HG02798 (cell line): ENCODE results near the gene MACROD2.
"Not testable (repeated sequence)": the region's sequence is repeated elsewhere in the genome, so short reads cannot be mapped to it uniquely, and the experiment has no call there.

Experiments used
- ATAC-seq: cut with Tn5 transposase; IDR thresholded peaks from one replicate; pipeline ENCODE4 v1.9.1; 2021; ENCODE audit warnings: mild to moderate bottlenecking; ENCODE audit not compliant: unreplicated experiment, poor library complexity

Gene MACROD2

GRCh38 chr20:15802020-15802419 is 1806.7 kb downstream of the MACROD2 start:
- no peak for ATAC-seq

- ATAC-seq, result no peak
Measured at GRCh38 chr20:15805154-15805553, 1809.8 kb downstream of the MACROD2 start.

GRCh38 chr20:15806105-15806504 is 1810.8 kb downstream of the MACROD2 start:
- no peak for ATAC-seq

GRCh38 chr20:15807271-15807670 is 1812.0 kb downstream of the MACROD2 start:
- ATAC-seq, result no peak

- ATAC-seq, result not testable (repeated sequence)
Measured at GRCh38 chr20:15807771-15808170, 1812.5 kb downstream of the MACROD2 start.

GRCh38 chr20:15811951-15812350 is 1816.6 kb downstream of the MACROD2 start:
- ATAC-seq, result no peak

GRCh38 chr20:15812696-15813095 is 1817.4 kb downstream of the MACROD2 start:
- ATAC-seq, result no peak

GRCh38 chr20:15814360-15814759 is 1819.0 kb downstream of the MACROD2 start:
- ATAC-seq, result no peak

- ATAC-seq, result no peak
Measured at GRCh38 chr20:15814911-15815310, 1819.6 kb downstream of the MACROD2 start.

- ATAC-seq, result no peak
Measured at GRCh38 chr20:15817351-15817750, 1822.0 kb downstream of the MACROD2 start.

GRCh38 chr20:15818651-15819071 is 1823.3 kb downstream of the MACROD2 start:
- no peak for ATAC-seq

GRCh38 chr20:15823718-15824117 is 1828.4 kb downstream of the MACROD2 start:
- no peak for ATAC-seq

GRCh38 chr20:15827628-15828027 is 1832.3 kb downstream of the MACROD2 start:
- no peak for ATAC-seq

- ATAC-seq, result no peak
Measured at GRCh38 chr20:15831201-15831600, 1835.9 kb downstream of the MACROD2 start.

GRCh38 chr20:15832512-15832911 is 1837.2 kb downstream of the MACROD2 start:
- no peak for ATAC-seq

GRCh38 chr20:15834857-15835256 is 1839.5 kb downstream of the MACROD2 start:
- no peak for ATAC-seq

GRCh38 chr20:15835811-15836210 is 1840.5 kb downstream of the MACROD2 start:
- no peak for ATAC-seq

- ATAC-seq, result no peak
Measured at GRCh38 chr20:15836634-15837033, 1841.3 kb downstream of the MACROD2 start.

GRCh38 chr20:15837563-15837962 is 1842.2 kb downstream of the MACROD2 start:
- ATAC-seq, result no peak

GRCh38 chr20:15838466-15838865 is 1843.2 kb downstream of the MACROD2 start:
- no peak for ATAC-seq

- ATAC-seq, result no peak
Measured at GRCh38 chr20:15840636-15841301, 1845.5 kb downstream of the MACROD2 start.

- ATAC-seq, result peak; percentile 69
Measured at GRCh38 chr20:15842872-15843271, 1847.6 kb downstream of the MACROD2 start.
